ENCODE measurements around the gene IGSF9. TPM values are rescaled to one million over a fixed set of nuclear protein-coding genes. Genes with fewer than 3 reads are reported as not detected.

IGSF9 gene
- total RNA-seq, 1 experiment from 2014 or later, result 23.4 TPM

DNA sequence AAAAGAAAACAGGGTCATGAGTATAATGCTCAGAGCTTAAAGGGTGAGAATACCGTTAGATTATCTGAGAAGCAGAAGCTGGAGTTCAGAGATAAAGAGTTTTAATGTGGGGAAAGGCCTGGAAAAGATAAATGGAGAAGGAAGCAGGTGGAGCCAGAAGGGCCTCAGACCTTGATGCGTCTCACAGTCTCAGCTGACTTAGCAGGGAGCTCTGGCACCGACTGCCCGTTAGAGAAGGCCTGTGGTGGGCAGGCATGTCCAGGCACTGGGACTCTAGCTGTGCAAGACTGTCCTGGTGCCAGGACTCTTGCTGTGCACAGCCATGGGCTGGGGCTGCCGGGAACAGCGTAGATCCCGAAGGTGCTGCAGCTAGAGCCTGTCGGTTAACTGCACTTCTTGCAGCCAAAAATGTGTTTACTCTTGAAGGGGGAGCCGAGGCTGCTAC is 12.4 kb upstream of the IGSF9 start:
- Histone ChIP-seq H2AFZ (no peak overlapping the region), H3K27ac (no peak overlapping the region), H3K4me3 (no peak overlapping the region), H3K36me3 (ENCODE audit: low read depth) (no peaks in the 10 kb centered on the region), H3K9me3 (ENCODE audit: insufficient read depth, low read depth) (no peaks in the 10 kb centered on the region), H3K79me2 (ENCODE audit: low read depth) (no peaks in the 10 kb centered on the region), H3K27me3 (ENCODE audit: insufficient read depth, low read depth) (no peaks in the 10 kb centered on the region), H3K9me2 (ENCODE audit: insufficient read depth) (no peaks in the 10 kb centered on the region), H4K20me1 (ENCODE audit: insufficient read depth) (no peaks in the 10 kb centered on the region), H3K4me2 (no peak overlapping the region), H3K4me1 (replicated peaks; ENCODE audit: insufficient read depth) (peaks cover 35% of the 10 kb centered on the region), H3F3A (ENCODE audit: insufficient read depth, low read depth) (peaks cover 15% of the 10 kb centered on the region; the same call in 1 of the 2 replicates)
- no peak for DNase-seq
- CTCF ChIA-PET, result no interaction called here
- intact Hi-C loops (cut with micrococcal nuclease; ENCODE audit: unreplicated experiment), result no loop called here
- no TSS peak for BruUV-seq (replicated peaks)
- TF ChIP-seq, protein P1, sequence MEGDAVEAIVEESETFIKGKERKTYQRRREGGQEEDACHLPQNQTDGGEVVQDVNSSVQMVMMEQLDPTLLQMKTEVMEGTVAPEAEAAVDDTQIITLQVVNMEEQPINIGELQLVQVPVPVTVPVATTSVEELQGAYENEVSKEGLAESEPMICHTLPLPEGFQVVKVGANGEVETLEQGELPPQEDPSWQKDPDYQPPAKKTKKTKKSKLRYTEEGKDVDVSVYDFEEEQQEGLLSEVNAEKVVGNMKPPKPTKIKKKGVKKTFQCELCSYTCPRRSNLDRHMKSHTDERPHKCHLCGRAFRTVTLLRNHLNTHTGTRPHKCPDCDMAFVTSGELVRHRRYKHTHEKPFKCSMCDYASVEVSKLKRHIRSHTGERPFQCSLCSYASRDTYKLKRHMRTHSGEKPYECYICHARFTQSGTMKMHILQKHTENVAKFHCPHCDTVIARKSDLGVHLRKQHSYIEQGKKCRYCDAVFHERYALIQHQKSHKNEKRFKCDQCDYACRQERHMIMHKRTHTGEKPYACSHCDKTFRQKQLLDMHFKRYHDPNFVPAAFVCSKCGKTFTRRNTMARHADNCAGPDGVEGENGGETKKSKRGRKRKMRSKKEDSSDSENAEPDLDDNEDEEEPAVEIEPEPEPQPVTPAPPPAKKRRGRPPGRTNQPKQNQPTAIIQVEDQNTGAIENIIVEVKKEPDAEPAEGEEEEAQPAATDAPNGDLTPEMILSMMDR (conservative IDR thresholded peaks at IDR 0.05), result no peak
- no peak for TF ChIP-seq EZH2 (IDR thresholded peaks at IDR 0.05; ENCODE audit: low read depth)
- POLR2A ChIA-PET (ENCODE audit: unreplicated experiment), result no interaction called here

DNA sequence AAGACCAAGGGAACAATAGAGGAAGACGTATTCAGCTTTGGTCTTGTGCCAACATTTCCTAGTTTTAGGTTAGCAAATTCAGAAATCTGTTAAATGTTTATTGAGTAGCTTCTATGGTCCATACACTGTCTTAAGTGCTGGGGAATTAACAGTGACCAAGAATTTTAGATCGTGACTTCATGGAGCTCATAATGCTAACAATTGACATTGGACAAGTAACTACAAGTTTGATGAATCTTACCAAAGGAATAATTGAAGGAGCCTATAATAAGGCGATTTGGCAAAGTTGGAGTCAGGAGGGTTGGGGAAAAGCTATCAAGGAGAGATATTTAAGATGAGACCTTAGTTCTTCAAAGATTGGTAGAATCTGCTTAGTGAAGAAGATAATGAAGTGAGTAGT is 10.0 kb upstream of the IGSF9 start:
- TF ChIP-seq EZH2 (IDR thresholded peaks at IDR 0.05; ENCODE audit: low read depth), result no peak
- TF ChIP-seq, protein P1 (conservative IDR thresholded peaks at IDR 0.05), result no peak
- CTCF ChIA-PET, result interaction anchor here (0.7 kb wide), 2 partner anchors 11 to 357 kb away, joined by 5 to 7 read pairs; no protein-coding TSS in a partner anchor
- Histone ChIP-seq H2AFZ (no peak overlapping the region), H3K9me2 (ENCODE audit: insufficient read depth) (no peaks in the 10 kb centered on the region), H3K4me2 (no peak overlapping the region), H3K36me3 (ENCODE audit: low read depth) (no peaks in the 10 kb centered on the region), H3K79me2 (ENCODE audit: low read depth) (no peaks in the 10 kb centered on the region), H3K9me3 (ENCODE audit: insufficient read depth, low read depth) (no peaks in the 10 kb centered on the region), H4K20me1 (ENCODE audit: insufficient read depth) (no peaks in the 10 kb centered on the region), H3K4me3 (no peak overlapping the region), H3K27ac (no peak overlapping the region), H3K4me1 (replicated peaks; ENCODE audit: insufficient read depth) (peaks cover 23% of the 10 kb centered on the region), H3K27me3 (ENCODE audit: insufficient read depth, low read depth) (no peaks in the 10 kb centered on the region), H3F3A (ENCODE audit: insufficient read depth, low read depth) (peaks cover 4% of the 10 kb centered on the region; the same call in 1 of the 2 replicates)
- BruUV-seq (replicated peaks), result no TSS peak
- POLR2A ChIA-PET (ENCODE audit: unreplicated experiment), result no interaction called here
- DNase-seq, result no peak
- intact Hi-C loops (cut with micrococcal nuclease; ENCODE audit: unreplicated experiment), result no loop called here

DNA sequence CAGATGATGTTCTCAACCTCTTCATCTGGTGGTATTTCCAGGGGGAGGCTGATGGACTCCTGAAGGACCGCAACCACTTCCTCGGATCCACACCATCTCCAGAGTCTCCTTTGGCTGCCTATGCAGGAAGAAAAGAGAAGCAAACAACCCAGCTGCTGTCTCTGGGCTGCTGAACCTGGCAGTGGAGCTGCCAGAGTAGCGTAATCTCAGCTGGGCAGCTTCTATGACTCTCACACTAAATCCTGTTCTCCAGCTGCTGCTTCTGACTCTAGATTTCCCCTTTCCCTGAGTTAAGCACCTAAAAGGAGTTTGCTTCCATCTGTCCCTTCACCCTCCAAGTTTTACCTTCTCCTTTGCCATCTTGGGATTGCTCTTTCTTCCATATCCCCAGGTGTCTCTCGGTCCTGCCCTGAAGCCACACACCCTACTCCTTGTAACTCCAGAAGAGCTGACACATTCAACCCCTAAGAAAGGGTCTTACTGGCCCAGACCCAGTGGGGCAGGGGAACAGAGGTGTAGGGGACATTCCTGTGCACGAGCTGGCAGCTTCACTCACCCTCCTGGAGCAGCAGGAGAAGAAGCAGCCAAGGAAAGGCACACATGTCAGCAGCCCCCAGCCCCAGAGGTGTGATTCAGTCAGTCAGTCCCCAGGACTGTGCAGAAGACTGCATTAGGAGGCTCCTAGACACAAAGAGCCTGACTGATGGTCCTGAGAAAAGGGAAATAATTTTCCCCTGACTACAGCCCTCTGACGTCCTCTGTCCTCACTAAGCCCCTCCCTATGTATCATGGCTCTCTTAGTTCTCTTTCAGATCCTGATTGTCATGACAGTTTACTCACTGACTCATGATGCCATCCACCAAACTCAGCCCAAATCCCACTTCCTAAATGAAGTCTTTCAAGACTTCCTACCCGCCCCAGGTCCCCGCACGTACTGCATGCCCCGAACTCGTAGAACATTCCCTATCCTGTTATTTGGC is 8.4 kb upstream of the IGSF9 start, which contains the start of gene SLAMF9:
TSS of gene SLAMF9 (minus strand) at position 702 of the 980 bp plus-strand sequence. CDS start at position 602, 100 bp downstream.
- DNase-seq, result no peak
- Histone ChIP-seq H3K4me1 (replicated peaks; ENCODE audit: insufficient read depth) (peaks cover 15% of the 10 kb centered on the region), H3K79me2 (ENCODE audit: low read depth) (no peaks in the 10 kb centered on the region), H4K20me1 (ENCODE audit: insufficient read depth) (no peaks in the 10 kb centered on the region), H3K4me3 (no peak within 1 kb of the TSS), H3K9me3 (ENCODE audit: insufficient read depth, low read depth) (no peaks in the 10 kb centered on the region), H3K4me2 (peak within 1 kb of the TSS; percentile 8; the same call in 1 of the 2 replicates), H2AFZ (no peak within 1 kb of the TSS), H3K9me2 (ENCODE audit: insufficient read depth) (no peaks in the 10 kb centered on the region), H3K27me3 (ENCODE audit: insufficient read depth, low read depth) (no peaks in the 10 kb centered on the region), H3K27ac (no peak within 1 kb of the TSS), H3F3A (ENCODE audit: insufficient read depth, low read depth) (no peaks in the 10 kb centered on the region; the same call in 1 of the 2 replicates), H3K36me3 (ENCODE audit: low read depth) (no peaks in the 10 kb centered on the region)
- CTCF ChIA-PET, result no interaction called here
- BruUV-seq (replicated peaks), result TSS peak; percentile 62
- POLR2A ChIA-PET (ENCODE audit: unreplicated experiment), result interaction anchor here (0.6 kb wide), 1 partner anchor 42 kb away, joined by 4 read pairs; no protein-coding TSS in a partner anchor
- TF ChIP-seq, protein P1 (conservative IDR thresholded peaks at IDR 0.05), result no peak
- TF ChIP-seq EZH2 (IDR thresholded peaks at IDR 0.05; ENCODE audit: low read depth), result no peak
- intact Hi-C loops (cut with micrococcal nuclease; ENCODE audit: unreplicated experiment), result no loop called here

All from PC-9 (cell line).